ES-I3 (cell line): ENCODE results near the gene DCPS.
"Not testable (repeated sequence)": the region's sequence is repeated elsewhere in the genome, so short reads cannot be mapped to it uniquely, and the experiment has no call there.

ENCODE experiments used
- H3K36me3 ChIP-seq: 2 replicates; pipeline ENCODE4 v1.6.1; 2013; ENCODE audit warnings: mild to moderate bottlenecking, low read length, control low read depth, moderate library complexity; ENCODE audit not compliant: insufficient read depth
- H3K4me1 ChIP-seq: 2 replicates; pipeline ENCODE4 v1.6.1; 2013; ENCODE audit warnings: mild to moderate bottlenecking, control low read depth, low read length; ENCODE audit not compliant: insufficient read depth
- H3K9ac ChIP-seq: 2 replicates; pipeline ENCODE4 v1.6.1; 2013; ENCODE audit warnings: low read depth, mild to moderate bottlenecking, low read length, moderate library complexity
- H3K9me3 ChIP-seq: 2 replicates; pipeline ENCODE4 v1.6.1; 2013; ENCODE audit warnings: mild to moderate bottlenecking, low read length, moderate library complexity; ENCODE audit not compliant: control insufficient read depth, insufficient read depth

Gene DCPS

DNA sequence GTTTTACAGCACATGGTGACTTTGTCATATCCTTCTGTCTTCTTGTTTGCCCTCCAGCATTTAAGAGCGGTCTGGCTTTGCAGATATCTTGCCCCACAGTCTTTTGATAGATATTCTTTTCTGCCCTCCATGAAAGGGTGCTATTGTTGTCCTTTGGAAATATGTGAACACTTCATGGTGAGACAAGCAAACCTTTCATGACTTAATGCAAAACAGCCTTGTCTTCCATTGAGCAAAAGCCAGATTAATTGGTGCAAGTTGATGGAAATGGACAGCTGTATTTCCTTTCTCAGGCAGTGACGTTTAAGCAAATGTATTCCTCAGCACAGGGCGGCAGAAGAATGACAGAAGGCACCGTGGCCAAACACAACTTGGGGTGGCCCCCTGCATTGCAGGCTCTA, 4.4 kb downstream of the DCPS start:
- no peaks in the 10 kb centered on the region for H3K36me3 ChIP-seq
- H3K9ac ChIP-seq, result no peak overlapping the region
- H3K9me3 ChIP-seq, result no peaks in the 10 kb centered on the region
- peaks cover 4% of the 10 kb centered on the region; the same call in 1 of the 2 replicates for H3K4me1 ChIP-seq

DNA sequence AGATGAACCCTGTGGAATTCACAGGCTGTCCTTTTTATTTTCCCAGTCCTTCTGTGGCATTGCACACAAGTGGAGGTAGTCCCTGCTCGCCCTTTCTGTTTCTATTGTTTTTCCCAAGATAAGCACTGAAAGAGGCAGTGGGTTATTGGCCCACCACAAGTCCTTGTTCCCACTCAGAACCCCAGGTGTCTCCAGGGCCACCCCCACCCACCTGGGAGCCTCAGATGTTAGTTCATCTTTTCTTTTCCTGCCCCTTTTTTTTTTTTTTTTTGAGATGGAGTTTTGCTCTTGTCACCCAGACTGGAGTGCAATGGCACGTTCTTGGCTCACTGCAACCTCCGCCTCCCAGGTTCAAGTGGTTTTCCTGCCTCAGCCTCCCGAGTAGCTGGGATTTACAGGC, 4.9 kb downstream of the DCPS start:
- H3K4me1 ChIP-seq, H3K9me3 ChIP-seq, H3K9ac ChIP-seq, H3K36me3 ChIP-seq: not testable (repeated sequence)

DNA sequence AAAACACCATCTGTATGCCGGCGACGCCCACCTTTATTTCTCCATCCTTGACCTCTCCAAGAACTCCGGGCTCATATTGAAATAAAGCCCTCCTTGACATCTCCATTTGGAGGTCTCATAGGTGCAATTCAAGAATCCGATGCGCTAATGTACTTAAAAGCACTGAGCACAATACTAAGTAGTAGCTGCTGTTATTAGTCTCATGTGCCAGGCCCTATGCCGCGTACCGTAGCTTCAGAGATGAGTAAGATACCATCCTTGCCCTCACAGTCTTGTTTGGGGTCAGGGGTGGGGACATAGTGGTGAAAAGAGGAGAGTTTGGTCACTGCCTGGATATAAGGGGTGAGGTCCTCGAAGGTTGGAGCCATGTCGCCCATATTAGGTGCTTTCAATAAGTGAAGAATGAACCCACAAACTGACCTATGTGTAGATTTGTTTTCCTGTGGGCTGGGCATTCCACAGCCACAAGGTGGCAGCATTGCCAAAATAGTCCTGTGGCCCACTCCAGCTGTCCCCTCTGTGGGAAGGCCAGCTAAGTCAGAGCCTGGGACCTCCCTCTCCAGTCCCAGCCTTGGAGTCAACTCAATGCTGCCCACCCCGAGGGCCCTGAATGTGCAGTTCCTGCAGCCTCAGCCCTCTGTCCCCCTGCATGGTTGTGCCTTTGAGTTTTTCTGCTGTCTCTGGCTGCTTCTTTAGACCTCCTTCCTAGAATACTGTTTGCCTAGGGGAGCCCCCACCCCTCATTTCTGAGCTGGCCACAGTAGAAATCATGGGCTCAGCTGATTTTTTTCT, 6.5 kb downstream of the DCPS start:
- H3K9ac ChIP-seq, result no peak overlapping the region
- peaks cover 4% of the 10 kb centered on the region; the same call in 1 of the 2 replicates for H3K4me1 ChIP-seq
- H3K36me3 ChIP-seq, result no peaks in the 10 kb centered on the region
- H3K9me3 ChIP-seq, result no peaks in the 10 kb centered on the region

DNA sequence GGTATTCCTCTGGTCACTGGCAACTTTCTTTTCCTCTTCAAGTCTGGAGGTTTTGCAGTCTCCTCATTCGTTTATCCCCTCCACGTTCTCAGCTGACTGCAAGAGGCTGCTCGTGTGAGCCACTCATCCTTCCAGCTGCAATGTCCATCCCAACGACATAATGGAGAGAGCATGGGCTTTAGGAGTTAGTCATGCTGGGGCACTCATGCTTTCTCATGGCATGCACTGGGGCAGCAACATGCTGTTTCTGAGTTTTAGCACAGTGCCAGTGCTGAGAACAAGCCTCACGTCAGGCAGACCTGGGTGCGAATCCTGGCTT, 7.1 kb downstream of the DCPS start:
- Histone ChIP-seq H3K9me3 (no peaks in the 10 kb centered on the region), H3K36me3 (no peaks in the 10 kb centered on the region), H3K9ac (no peak overlapping the region), H3K4me1 (peaks cover 4% of the 10 kb centered on the region; the same call in 1 of the 2 replicates)

- H3K9me3 ChIP-seq, result no peaks in the 10 kb centered on the region
- H3K36me3 ChIP-seq, result no peaks in the 10 kb centered on the region
- H3K4me1 ChIP-seq, result peaks cover 4% of the 10 kb centered on the region; the same call in 1 of the 2 replicates
- no peak overlapping the region for H3K9ac ChIP-seq
Measured at GRCh38 chr11:126311401-126312291, 7.8 kb downstream of the DCPS start.

DNA sequence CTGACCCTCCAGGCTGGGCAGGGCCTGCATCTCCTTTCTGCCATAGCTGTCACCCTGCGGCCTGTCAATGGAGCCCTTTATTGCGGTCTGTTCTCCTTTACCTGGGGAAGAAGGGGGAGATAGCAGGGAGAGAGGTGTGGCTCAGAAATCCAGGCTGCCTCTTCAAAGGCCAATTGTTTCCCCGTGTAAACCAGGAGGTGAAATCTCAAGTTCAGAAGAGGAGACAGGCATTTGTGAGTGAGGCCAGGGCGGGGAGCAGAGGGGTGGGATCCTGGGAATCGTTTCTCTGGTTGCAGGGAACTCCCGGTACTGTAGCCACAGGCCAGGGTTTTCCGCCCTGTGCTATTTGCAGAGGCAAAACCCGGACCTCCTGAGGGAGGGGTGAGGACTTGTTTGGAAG, 9.1 kb downstream of the DCPS start:
- Histone ChIP-seq H3K36me3 (no peaks in the 10 kb centered on the region), H3K9me3 (no peaks in the 10 kb centered on the region), H3K9ac (no peak overlapping the region), H3K4me1 (peaks cover 4% of the 10 kb centered on the region; the same call in 1 of the 2 replicates)

DNA sequence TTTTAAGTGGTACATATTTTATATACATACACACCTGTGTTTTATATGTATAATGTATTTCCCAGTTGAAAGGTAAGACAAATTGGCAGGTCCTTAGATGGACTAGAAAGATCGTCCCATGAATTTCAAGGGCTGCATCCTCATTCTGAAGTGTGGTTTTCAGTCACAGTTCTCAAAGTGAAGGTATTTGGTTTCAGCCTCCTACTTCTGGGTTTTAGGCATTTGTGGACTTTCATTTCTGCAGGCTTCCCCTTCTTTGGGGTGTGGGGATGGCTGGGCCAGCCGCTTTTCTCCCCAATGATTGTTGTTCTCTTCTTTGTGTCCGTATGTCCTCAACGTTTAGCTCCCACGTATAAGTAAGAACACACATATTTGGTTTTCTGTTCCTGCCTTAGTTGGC, 10.0 kb downstream of the DCPS start:
- H3K9ac ChIP-seq, result no peak overlapping the region
- H3K36me3 ChIP-seq, result no peaks in the 10 kb centered on the region
- H3K9me3 ChIP-seq, result no peaks in the 10 kb centered on the region
- H3K4me1 ChIP-seq, result peaks cover 4% of the 10 kb centered on the region; the same call in 1 of the 2 replicates

DNA sequence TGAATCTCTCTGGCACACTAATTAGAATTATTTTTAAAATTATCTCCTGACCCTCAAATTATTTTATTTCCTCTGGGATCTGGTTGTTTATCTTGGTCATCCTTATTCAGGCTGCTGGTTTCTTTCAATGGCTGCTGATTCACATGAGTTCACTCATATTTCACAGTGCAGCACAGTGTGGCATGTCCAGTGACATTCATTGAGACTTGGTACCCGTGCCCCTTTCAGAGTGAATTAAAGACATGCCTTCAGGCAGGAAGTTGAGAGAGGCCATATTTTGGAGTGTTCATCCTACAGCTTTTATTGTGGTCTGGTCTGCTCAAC, 13.5 kb downstream of the DCPS start:
- H3K9ac ChIP-seq, result no peak overlapping the region

GRCh38 chr11:126317756-126318573, 14.1 kb downstream of the DCPS start:
- Histone ChIP-seq H3K4me1 (no peaks in the 10 kb centered on the region), H3K9ac (no peak overlapping the region), H3K9me3 (no peaks in the 10 kb centered on the region), H3K36me3 (no peaks in the 10 kb centered on the region)

More for the DNA sequence above, 13.5 kb downstream of the DCPS start:
- H3K36me3 ChIP-seq, result no peaks in the 10 kb centered on the region
- no peaks in the 10 kb centered on the region for H3K4me1 ChIP-seq
- H3K9me3 ChIP-seq, result no peaks in the 10 kb centered on the region

GRCh38 chr11:126318574-126319373, 14.9 kb downstream of the DCPS start:
- H3K4me1 ChIP-seq, result no peaks in the 10 kb centered on the region
- no peaks in the 10 kb centered on the region for H3K9me3 ChIP-seq
- no peaks in the 10 kb centered on the region for H3K36me3 ChIP-seq
- no peak overlapping the region for H3K9ac ChIP-seq

DNA sequence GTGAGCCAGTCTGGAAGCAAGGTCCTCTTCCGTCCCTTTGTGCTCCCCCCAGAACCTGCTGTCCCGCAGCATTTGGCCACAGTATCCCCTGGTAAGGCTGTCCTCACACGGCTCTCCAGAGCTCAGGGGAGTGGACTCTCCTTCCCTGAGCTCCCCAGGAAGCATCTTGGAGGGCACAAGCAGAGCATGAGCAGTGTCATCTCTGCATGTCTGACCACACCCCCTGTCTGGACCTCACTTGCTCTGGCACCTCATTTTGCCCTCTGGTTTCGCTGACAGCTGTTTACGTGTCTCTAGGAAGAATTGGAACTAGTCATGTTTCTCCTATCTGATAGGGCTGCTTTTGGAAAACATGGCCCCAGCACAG, 15.5 kb downstream of the DCPS start:
- Histone ChIP-seq H3K9ac (no peak overlapping the region), H3K36me3 (no peaks in the 10 kb centered on the region), H3K4me1 (no peaks in the 10 kb centered on the region), H3K9me3 (no peaks in the 10 kb centered on the region)

DNA sequence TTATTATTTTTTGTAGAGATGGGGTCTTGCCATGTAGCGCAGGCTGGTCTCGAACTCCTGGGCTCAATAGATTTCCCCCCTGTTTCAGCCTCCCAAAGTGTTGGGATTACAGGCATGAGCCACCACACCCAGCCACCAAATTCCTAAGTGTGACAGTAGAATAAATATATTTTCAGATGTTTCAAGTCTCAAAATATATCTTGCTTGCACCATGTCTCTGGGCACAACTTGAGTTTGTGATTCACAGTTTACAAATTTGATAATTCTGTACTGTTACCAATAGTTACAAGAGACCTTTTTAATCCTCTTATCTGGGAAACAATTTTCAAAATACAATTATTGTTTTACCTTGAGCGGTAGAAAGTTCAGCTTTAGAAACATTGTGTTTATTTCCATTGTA, 19.1 kb downstream of the DCPS start:
- no peaks in the 10 kb centered on the region for H3K4me1 ChIP-seq
- H3K9ac ChIP-seq, result no peak overlapping the region
- H3K9me3 ChIP-seq, result no peaks in the 10 kb centered on the region
- no peaks in the 10 kb centered on the region for H3K36me3 ChIP-seq

- H3K9me3 ChIP-seq, result no peaks in the 10 kb centered on the region
- H3K9ac ChIP-seq, result no peak overlapping the region
- no peaks in the 10 kb centered on the region for H3K4me1 ChIP-seq
- no peaks in the 10 kb centered on the region for H3K36me3 ChIP-seq
Measured at GRCh38 chr11:126327281-126328000, 23.6 kb downstream of the DCPS start.
